Ishikawa (cell line): ENCODE results near the gene VMAC.

Experiments used
- CEBPB ChIP-seq: IDR thresholded peaks from 2 replicates; pipeline ENCODE4 v1.6.1; 2012
- EP300 ChIP-seq: IDR thresholded peaks from 2 replicates; pipeline ENCODE4 v1.6.1; 2012; ENCODE audit warnings: borderline replicate concordance
- FOXM1 ChIP-seq: IDR thresholded peaks from 2 replicates; pipeline ENCODE4 v1.6.1; 2012; ENCODE audit warnings: low read depth, borderline replicate concordance
- NFIC ChIP-seq: IDR thresholded peaks from 2 replicates; pipeline ENCODE4 v1.6.1; 2012
- RAD21 ChIP-seq: IDR thresholded peaks from 2 replicates; pipeline ENCODE4 v1.6.1; 2012; ENCODE audit warnings: low read depth
- TAF1 ChIP-seq: IDR thresholded peaks from 2 replicates; pipeline ENCODE4 v1.6.1; 2012; ENCODE audit warnings: low read depth, mild to moderate bottlenecking
- TCF12 ChIP-seq: IDR thresholded peaks from 2 replicates; pipeline ENCODE4 v1.6.1; 2012; ENCODE audit warnings: low read depth
- YY1 ChIP-seq: IDR thresholded peaks from 2 replicates; pipeline ENCODE4 v1.6.1; 2012; ENCODE audit warnings: low read depth
- ZBTB7A ChIP-seq: IDR thresholded peaks from 2 replicates; pipeline ENCODE4 v1.6.1; 2012; ENCODE audit warnings: low read depth
- TF ChIP-seq, protein P1 (sequence below): IDR thresholded peaks from 2 replicates; pipeline ENCODE4 v1.6.1; 2012
- TF ChIP-seq, protein P2 (sequence below): IDR thresholded peaks from 2 replicates; pipeline ENCODE4 v1.6.1; 2012; ENCODE audit warnings: low read depth, mild to moderate bottlenecking

DNA sequence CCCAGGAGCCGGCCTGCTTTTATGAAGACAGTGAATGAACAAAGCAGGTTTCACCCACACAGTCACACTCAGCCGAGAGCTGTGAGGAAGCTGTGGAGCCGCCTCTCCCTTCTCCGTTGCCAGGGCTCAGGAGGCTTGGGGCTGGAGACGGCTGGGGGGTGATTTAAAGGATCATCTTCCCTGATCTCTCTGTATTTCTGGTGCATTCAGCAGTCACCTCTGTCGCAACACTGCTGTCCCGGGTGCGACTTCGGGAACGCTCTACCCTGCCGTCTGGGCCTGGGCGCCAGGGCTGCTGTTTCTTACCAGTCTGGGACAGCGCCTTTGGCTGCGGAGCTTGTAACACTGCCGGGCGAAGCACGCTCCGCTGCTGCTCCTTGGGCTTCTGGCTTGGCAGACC, 27.5 kb downstream of the VMAC start:
- TF ChIP-seq EP300 (no peak), TAF1 (no peak), TCF12 (no peak), YY1 (no peak), RAD21 (no peak), ZBTB7A (no peak), FOXM1 (no peak), NFIC (no peak), CEBPB (no peak)
- TF ChIP-seq, protein P1, sequence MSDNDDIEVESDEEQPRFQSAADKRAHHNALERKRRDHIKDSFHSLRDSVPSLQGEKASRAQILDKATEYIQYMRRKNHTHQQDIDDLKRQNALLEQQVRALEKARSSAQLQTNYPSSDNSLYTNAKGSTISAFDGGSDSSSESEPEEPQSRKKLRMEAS = no peak
- TF ChIP-seq, protein P2, sequence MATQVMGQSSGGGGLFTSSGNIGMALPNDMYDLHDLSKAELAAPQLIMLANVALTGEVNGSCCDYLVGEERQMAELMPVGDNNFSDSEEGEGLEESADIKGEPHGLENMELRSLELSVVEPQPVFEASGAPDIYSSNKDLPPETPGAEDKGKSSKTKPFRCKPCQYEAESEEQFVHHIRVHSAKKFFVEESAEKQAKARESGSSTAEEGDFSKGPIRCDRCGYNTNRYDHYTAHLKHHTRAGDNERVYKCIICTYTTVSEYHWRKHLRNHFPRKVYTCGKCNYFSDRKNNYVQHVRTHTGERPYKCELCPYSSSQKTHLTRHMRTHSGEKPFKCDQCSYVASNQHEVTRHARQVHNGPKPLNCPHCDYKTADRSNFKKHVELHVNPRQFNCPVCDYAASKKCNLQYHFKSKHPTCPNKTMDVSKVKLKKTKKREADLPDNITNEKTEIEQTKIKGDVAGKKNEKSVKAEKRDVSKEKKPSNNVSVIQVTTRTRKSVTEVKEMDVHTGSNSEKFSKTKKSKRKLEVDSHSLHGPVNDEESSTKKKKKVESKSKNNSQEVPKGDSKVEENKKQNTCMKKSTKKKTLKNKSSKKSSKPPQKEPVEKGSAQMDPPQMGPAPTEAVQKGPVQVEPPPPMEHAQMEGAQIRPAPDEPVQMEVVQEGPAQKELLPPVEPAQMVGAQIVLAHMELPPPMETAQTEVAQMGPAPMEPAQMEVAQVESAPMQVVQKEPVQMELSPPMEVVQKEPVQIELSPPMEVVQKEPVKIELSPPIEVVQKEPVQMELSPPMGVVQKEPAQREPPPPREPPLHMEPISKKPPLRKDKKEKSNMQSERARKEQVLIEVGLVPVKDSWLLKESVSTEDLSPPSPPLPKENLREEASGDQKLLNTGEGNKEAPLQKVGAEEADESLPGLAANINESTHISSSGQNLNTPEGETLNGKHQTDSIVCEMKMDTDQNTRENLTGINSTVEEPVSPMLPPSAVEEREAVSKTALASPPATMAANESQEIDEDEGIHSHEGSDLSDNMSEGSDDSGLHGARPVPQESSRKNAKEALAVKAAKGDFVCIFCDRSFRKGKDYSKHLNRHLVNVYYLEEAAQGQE = no peak
